Aorta (tissue), 5 donors: ENCODE measurements around the gene NLRP9. TPM values are rescaled to one million over a fixed set of nuclear protein-coding genes. Genes with fewer than 3 reads are reported as not detected.

Source experiments
- ATAC-seq: fragments of 200-7000 bp; cut with Tn5 transposase; one replicate; pipeline ENCODE4 v1.9.1; 2022; ENCODE audit warnings: moderate library complexity; ENCODE audit not compliant: low FRiP score
- DNase-seq, 2 donors: peaks; one replicate each; pipeline ENCODE4 v3.0.0-alpha.2; 2020
- H3K27ac ChIP-seq, 2 donors: one replicate each; pipeline ENCODE4 v1.5.1; 2013; ENCODE audit warnings: low read length in 2 of 2, mild to moderate bottlenecking in 2 of 2, moderate library complexity in 2 of 2, control low read depth in 1 of 2, inconsistent platforms in 1 of 2, low read depth in 1 of 2
- H3K27me3 ChIP-seq, 2 donors: one replicate each; pipeline ENCODE4 v1.6.1; 2013; ENCODE audit warnings: control low read depth in 1 of 2, low read length in 1 of 2, mild to moderate bottlenecking in 1 of 2, moderate library complexity in 1 of 2; ENCODE audit not compliant: insufficient read depth in 2 of 2, control insufficient read depth in 1 of 2
- H3K36me3 ChIP-seq, 2 donors: one replicate each; pipeline ENCODE4 v1.6.1; 2013; ENCODE audit warnings: control low read depth in 1 of 2, low read length in 1 of 2, mild to moderate bottlenecking in 1 of 2; ENCODE audit not compliant: insufficient read depth in 2 of 2, control insufficient read depth in 1 of 2
- H3K4me1 ChIP-seq, 2 donors: one replicate each; pipeline ENCODE4 v1.6.1; 2013; ENCODE audit warnings: low read length in 2 of 2, control low read depth in 1 of 2, mild to moderate bottlenecking in 1 of 2, moderate library complexity in 1 of 2; ENCODE audit not compliant: insufficient read depth in 2 of 2, control insufficient read depth in 1 of 2
- H3K4me3 ChIP-seq, 2 donors: one replicate each; pipeline ENCODE4 v1.5.1; 2013; ENCODE audit warnings: low read length in 2 of 2, control low read depth in 1 of 2, mild to moderate bottlenecking in 1 of 2
- H3K9me3 ChIP-seq: one replicate; pipeline ENCODE4 v1.6.1; 2013; ENCODE audit warnings: mild to moderate bottlenecking, low read length; ENCODE audit not compliant: control insufficient read depth
- WGBS, 2 donors: extraction: QIAGEN DNeasy Blood & Tissue Kit; methylation state at CpG; one replicate each; pipeline ENCODE4 v1.1.7; 2013; 5-methylcytosine and 5-hydroxymethylcytosine counted together
- intact Hi-C, 2 donors: fragments of 100-400 bp; cut with DNase I; formaldehyde crosslinking; loops; one replicate each; pipeline versions ENCODE4 v1.14.2 to v1.15.0; 2022
- polyA plus RNA-seq, 2 donors: library from polyadenylated mRNA; stranded (reverse); fragments of 200-250 nt; gene quantifications; one replicate each; pipeline ENCODE4 v1.2.3, GENCODE V29; 2013
- total RNA-seq, 2 donors: library from RNA; stranded (reverse); fragmentation: NEBNext Ultra II Directional; extraction: Animal tissue kit (Norgen Biotek cat#: 25700); gene quantifications; one replicate each; pipeline ENCODE4 v1.2.1, GENCODE V29; 2021
- donor health status: healthy with polysubstance abuse.
- donor health status: Bipolar disorder and iron deficiency.
- donor health status: DM: no; HTN: no; CAD: no.
- donor health status: DM: no; HTN: no; CAD: no.
- donor health status: DM: yes; HTN: yes; CAD: no.

Gene NLRP9
- total and polyA plus RNA-seq, 4 donors = not detected

GRCh38 chr19:55692681-55693081, 45.5 kb downstream of the NLRP9 start:
- Histone ChIP-seq H3K36me3 (peaks cover 5 to 23% of the 10 kb centered on the region in 2 donors), H3K9me3 (no peaks in the 10 kb centered on the region), H3K27ac (no peak overlapping the region), H3K4me1 (no peaks in the 10 kb centered on the region), H3K4me3 (no peak overlapping the region), H3K27me3 (no peaks in the 10 kb centered on the region)
- DNase-seq (peak in 1 of 2 donors; percentile 75), ATAC-seq (no peak)
- intact Hi-C loops = no loop called here
- 90 to 94% methylated on average over 19 of the region's 19 CpGs for WGBS, 2 donors

- Histone ChIP-seq H3K27me3 (no peaks in the 10 kb centered on the region), H3K4me1 (no peaks in the 10 kb centered on the region), H3K36me3 (peaks cover 5 to 23% of the 10 kb centered on the region in 2 donors), H3K4me3 (no peak overlapping the region), H3K27ac (no peak overlapping the region), H3K9me3 (no peaks in the 10 kb centered on the region)
- 91 to 93% methylated on average over 30 to 31 of the region's 31 CpGs for WGBS, 2 donors
- DNase-seq (peak in 1 of 2 donors; percentile 60), ATAC-seq (no peak)
- intact Hi-C loops = no loop called here
Measured at GRCh38 chr19:55691561-55692481, 46.4 kb downstream of the NLRP9 start.

GRCh38 chr19:55690769-55691545, 47.2 kb downstream of the NLRP9 start:
- intact Hi-C loops = no loop called here
- no peaks in the 10 kb centered on the region for H3K27me3 ChIP-seq
- peaks cover 5 to 19% of the 10 kb centered on the region in 2 donors for H3K36me3 ChIP-seq
- WGBS, 2 donors = 93% methylated on average over 31 of the region's 31 CpGs
- no peaks in the 10 kb centered on the region for H3K4me1 ChIP-seq
- ATAC-seq (no peak), DNase-seq (peak in 1 of 2 donors; percentile 65)
- H3K9me3 ChIP-seq = no peaks in the 10 kb centered on the region
- no peak overlapping the region for H3K4me3 ChIP-seq
- H3K27ac ChIP-seq = no peak overlapping the region

GRCh38 chr19:55690109-55690768, 48.0 kb downstream of the NLRP9 start:
- Histone ChIP-seq H3K9me3 (no peaks in the 10 kb centered on the region), H3K4me1 (no peaks in the 10 kb centered on the region), H3K4me3 (no peak overlapping the region), H3K36me3 (peaks cover 3 to 19% of the 10 kb centered on the region in 2 donors), H3K27ac (no peak overlapping the region), H3K27me3 (no peaks in the 10 kb centered on the region)
- no peak for DNase-seq
- ATAC-seq = no peak
- intact Hi-C loops = no loop called here
- 92 to 94% methylated on average over 25 of the region's 25 CpGs for WGBS, 2 donors

- H3K27me3 ChIP-seq = no peaks in the 10 kb centered on the region
- no peaks in the 10 kb centered on the region for H3K4me1 ChIP-seq
- no peaks in the 10 kb centered on the region for H3K9me3 ChIP-seq
- no peak for ATAC-seq
- H3K27ac ChIP-seq = no peak overlapping the region
- H3K36me3 ChIP-seq = peaks cover 0 to 19% of the 10 kb centered on the region in 2 donors
- peak; percentile 33 to 70 for DNase-seq
- 92 to 93% methylated on average over 35 of the region's 35 CpGs for WGBS, 2 donors
- intact Hi-C loops = no loop called here
- H3K4me3 ChIP-seq = no peak overlapping the region
Measured at GRCh38 chr19:55689411-55690108, 48.6 kb downstream of the NLRP9 start.

DNA sequence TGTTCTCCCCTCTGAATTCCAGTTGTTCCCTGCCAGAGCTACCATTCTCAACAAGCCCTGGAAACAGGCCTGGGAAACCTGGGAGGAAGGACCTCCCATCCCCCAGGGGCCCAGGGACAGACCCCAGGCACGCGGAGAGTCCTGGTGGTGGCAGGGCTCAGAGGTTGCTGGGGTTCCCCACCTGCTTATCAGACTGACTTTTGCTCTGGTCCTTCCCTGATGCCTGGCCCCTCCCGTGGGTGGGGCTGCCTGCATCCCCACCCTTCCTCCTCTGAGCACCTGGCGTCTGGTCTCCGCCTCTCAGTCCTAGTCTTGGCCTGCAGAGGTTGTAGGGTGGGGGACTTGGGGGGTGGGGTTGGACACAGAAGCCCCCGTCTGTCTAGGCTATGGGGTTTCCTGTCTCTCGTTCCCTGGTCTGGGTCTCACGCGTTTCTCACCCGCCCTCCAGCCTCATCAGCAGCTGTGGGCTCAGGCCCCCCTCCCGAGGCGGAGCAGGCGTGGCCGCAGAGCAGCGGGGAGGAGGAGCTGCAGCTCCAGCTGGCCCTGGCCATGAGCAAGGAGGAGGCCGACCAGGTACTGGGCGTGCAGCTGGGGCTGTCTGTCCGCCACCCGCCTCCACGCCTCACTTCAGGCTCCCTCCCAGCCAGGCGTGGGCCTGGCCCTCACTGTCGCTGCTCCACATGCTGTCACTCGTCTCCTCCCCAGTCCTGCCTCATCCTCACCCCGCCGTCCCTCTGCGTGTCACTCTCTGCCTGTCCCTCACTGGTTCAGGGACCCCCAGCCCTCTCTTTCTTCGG, 49.6 kb downstream of the NLRP9 start:
- Histone ChIP-seq H3K27ac (no peak overlapping the region), H3K4me3 (no peak overlapping the region), H3K27me3 (no peaks in the 10 kb centered on the region), H3K36me3 (peaks cover 0 to 19% of the 10 kb centered on the region in 2 donors), H3K9me3 (no peaks in the 10 kb centered on the region), H3K4me1 (no peaks in the 10 kb centered on the region)
- no peak for ATAC-seq
- intact Hi-C loops = no loop called here
- 78 to 79% methylated on average over 27 of the region's 27 CpGs for WGBS, 2 donors
- peak; percentile 33 to 61 for DNase-seq

- H3K36me3 ChIP-seq = peaks cover 0 to 19% of the 10 kb centered on the region in 2 donors
- H3K27ac ChIP-seq = no peak overlapping the region
- ATAC-seq = no peak
- intact Hi-C loops = no loop called here
- no peak overlapping the region for H3K4me3 ChIP-seq
- WGBS, 2 donors = 90 to 91% methylated on average over 22 of the region's 22 CpGs
- no peaks in the 10 kb centered on the region for H3K27me3 ChIP-seq
- peak; percentile 40 to 70 for DNase-seq
- H3K4me1 ChIP-seq = no peaks in the 10 kb centered on the region
- no peaks in the 10 kb centered on the region for H3K9me3 ChIP-seq
Measured at GRCh38 chr19:55687281-55688201, 50.7 kb downstream of the NLRP9 start.
